Measurements from ENCODE around the gene LYZL6. TPM values are rescaled to one million over a fixed set of nuclear protein-coding genes. Genes with fewer than 3 reads are reported as not detected.

The LYZL6 gene
- total RNA-seq, 1 donor from 2014 or later, result not detected

Other genes with a start within 250 kb of the LYZL6 start
- gene RASL10B, start 212.1 kb downstream of the LYZL6 start, total RNA-seq (ENCODE audit: insufficient read depth, low replicate concordance), result 14.7 TPM
- 1.4 TPM for gene GAS2L2, start 190.5 kb downstream of the LYZL6 start, total RNA-seq (ENCODE audit: insufficient read depth, low replicate concordance)
- not detected for gene C17orf50, start 182.8 kb downstream of the LYZL6 start, total RNA-seq (ENCODE audit: insufficient read depth, low replicate concordance)
- gene MMP28, start 148.1 kb downstream of the LYZL6 start, total RNA-seq (ENCODE audit: insufficient read depth, low replicate concordance), result 113 TPM
- 33.0 TPM for gene TAF15, start 134.2 kb downstream of the LYZL6 start, total RNA-seq (ENCODE audit: insufficient read depth, low replicate concordance)
- gene HEATR9, start 74.8 kb downstream of the LYZL6 start, total RNA-seq (ENCODE audit: insufficient read depth, low replicate concordance), result not detected
- not detected for gene CCL5, start 63.4 kb downstream of the LYZL6 start, total RNA-seq (ENCODE audit: insufficient read depth, low replicate concordance)
- gene RDM1, start 12.9 kb downstream of the LYZL6 start, total RNA-seq (ENCODE audit: insufficient read depth, low replicate concordance), result not detected
- gene CCL16, start 37.8 kb upstream of the LYZL6 start, total RNA-seq (ENCODE audit: insufficient read depth, low replicate concordance), result not detected
- 4.1 TPM for gene CCL14, start 43.0 kb upstream of the LYZL6 start, total RNA-seq (ENCODE audit: insufficient read depth, low replicate concordance)
- gene CCL15, start 57.8 kb upstream of the LYZL6 start, total RNA-seq (ENCODE audit: insufficient read depth, low replicate concordance), result not detected
- gene CCL23, start 74.3 kb upstream of the LYZL6 start, total RNA-seq (ENCODE audit: insufficient read depth, low replicate concordance), result not detected
- not detected for gene CCL18, start 120.6 kb upstream of the LYZL6 start, total RNA-seq (ENCODE audit: insufficient read depth, low replicate concordance)
- 52.0 TPM for gene CCL3, start 146.4 kb upstream of the LYZL6 start, total RNA-seq (ENCODE audit: insufficient read depth, low replicate concordance)
- 22.1 TPM for gene CCL4, start 160.1 kb upstream of the LYZL6 start, total RNA-seq (ENCODE audit: insufficient read depth, low replicate concordance)
- gene TBC1D3B, start 232.9 kb upstream of the LYZL6 start, total RNA-seq (ENCODE audit: insufficient read depth, low replicate concordance), result 2.9 TPM